ENCODE measurements around the gene ARL13B.

The ARL13B gene

GRCh38 chr3:93994056-93994455, 14.1 kb downstream of the ARL13B start:
- no peak for DNase-seq (ENCODE audit: low spot score)
- Histone ChIP-seq H3K9me3 (ENCODE audit: severe bottlenecking) (no peaks in the 10 kb centered on the region), H3K36me3 (ENCODE audit: low read depth) (peaks cover 4% of the 10 kb centered on the region; the same call in 1 of the 2 replicates), H3K27ac (ENCODE audit: poor library complexity, severe bottlenecking) (no peak overlapping the region), H3K27me3 (ENCODE audit: insufficient read depth, poor library complexity, severe bottlenecking) (no peaks in the 10 kb centered on the region), H3K4me3 (ENCODE audit: severe bottlenecking) (no peak overlapping the region), H3K4me1 (ENCODE audit: insufficient read depth, poor library complexity, severe bottlenecking) (peaks cover 4% of the 10 kb centered on the region)
- no peak for ATAC-seq (ENCODE audit: low read depth)
- no peak for TF ChIP-seq CTCF (IDR thresholded peaks at IDR 0.05; ENCODE audit: poor library complexity, severe bottlenecking)

GRCh38 chr3:94001191-94001590, 21.2 kb downstream of the ARL13B start:
- DNase-seq (ENCODE audit: low spot score) (no peak), ATAC-seq (ENCODE audit: low read depth) (no peak)
- H3K27ac ChIP-seq (ENCODE audit: poor library complexity, severe bottlenecking) = no peak overlapping the region
- no peak for TF ChIP-seq CTCF (IDR thresholded peaks at IDR 0.05; ENCODE audit: poor library complexity, severe bottlenecking)
- no peaks in the 10 kb centered on the region for H3K4me1 ChIP-seq (ENCODE audit: insufficient read depth, poor library complexity, severe bottlenecking)
- no peaks in the 10 kb centered on the region for H3K27me3 ChIP-seq (ENCODE audit: insufficient read depth, poor library complexity, severe bottlenecking)
- no peaks in the 10 kb centered on the region for H3K9me3 ChIP-seq (ENCODE audit: severe bottlenecking)
- peaks cover 17% of the 10 kb centered on the region; the same call in 1 of the 2 replicates for H3K36me3 ChIP-seq (ENCODE audit: low read depth)
- no peak overlapping the region for H3K4me3 ChIP-seq (ENCODE audit: severe bottlenecking)

GRCh38 chr3:94001827-94002495, 22.0 kb downstream of the ARL13B start:
- H3K4me1 ChIP-seq (ENCODE audit: insufficient read depth, poor library complexity, severe bottlenecking) = no peaks in the 10 kb centered on the region
- no peak overlapping the region for H3K4me3 ChIP-seq (ENCODE audit: severe bottlenecking)
- H3K27me3 ChIP-seq (ENCODE audit: insufficient read depth, poor library complexity, severe bottlenecking) = no peaks in the 10 kb centered on the region
- no peak for TF ChIP-seq CTCF (IDR thresholded peaks at IDR 0.05; ENCODE audit: poor library complexity, severe bottlenecking)
- H3K9me3 ChIP-seq (ENCODE audit: severe bottlenecking) = no peaks in the 10 kb centered on the region
- H3K36me3 ChIP-seq (ENCODE audit: low read depth) = peaks cover 16% of the 10 kb centered on the region; the same call in 1 of the 2 replicates
- no peak for ATAC-seq (ENCODE audit: low read depth)
- DNase-seq (ENCODE audit: low spot score) = no peak
- H3K27ac ChIP-seq (ENCODE audit: poor library complexity, severe bottlenecking) = no peak overlapping the region

GRCh38 chr3:94004301-94004910, 24.5 kb downstream of the ARL13B start:
- H3K27me3 ChIP-seq (ENCODE audit: insufficient read depth, poor library complexity, severe bottlenecking) = no peaks in the 10 kb centered on the region
- peak; percentile 92 for TF ChIP-seq CTCF (IDR thresholded peaks at IDR 0.05; ENCODE audit: poor library complexity, severe bottlenecking)
- no peak overlapping the region for H3K4me3 ChIP-seq (ENCODE audit: severe bottlenecking)
- H3K9me3 ChIP-seq (ENCODE audit: severe bottlenecking) = no peaks in the 10 kb centered on the region
- peak; percentile 61; the same call in 2 of the 3 replicates for ATAC-seq (ENCODE audit: low read depth)
- no peak overlapping the region for H3K27ac ChIP-seq (ENCODE audit: poor library complexity, severe bottlenecking)
- no peaks in the 10 kb centered on the region for H3K4me1 ChIP-seq (ENCODE audit: insufficient read depth, poor library complexity, severe bottlenecking)
- no peak for DNase-seq (ENCODE audit: low spot score)
- H3K36me3 ChIP-seq (ENCODE audit: low read depth) = peaks cover 16% of the 10 kb centered on the region; the same call in 1 of the 2 replicates

GRCh38 chr3:94008253-94008652, 28.3 kb downstream of the ARL13B start:
- no peak for ATAC-seq (ENCODE audit: low read depth)
- Histone ChIP-seq H3K4me1 (ENCODE audit: insufficient read depth, poor library complexity, severe bottlenecking) (no peaks in the 10 kb centered on the region), H3K27ac (ENCODE audit: poor library complexity, severe bottlenecking) (no peak overlapping the region), H3K4me3 (ENCODE audit: severe bottlenecking) (no peak overlapping the region), H3K9me3 (ENCODE audit: severe bottlenecking) (no peaks in the 10 kb centered on the region), H3K27me3 (ENCODE audit: insufficient read depth, poor library complexity, severe bottlenecking) (no peaks in the 10 kb centered on the region), H3K36me3 (ENCODE audit: low read depth) (peaks cover 15% of the 10 kb centered on the region)
- no peak for DNase-seq (ENCODE audit: low spot score)
- TF ChIP-seq CTCF (IDR thresholded peaks at IDR 0.05; ENCODE audit: poor library complexity, severe bottlenecking) = no peak
